Fibroblast of lung (primary cell): ENCODE measurements around the gene RMND5B. TPM values are rescaled to one million over a fixed set of nuclear protein-coding genes. Genes with fewer than 3 reads are reported as not detected.

Experiments used
- DNase-seq, 2 donors: peaks; one replicate each; pipeline versions ENCODE4 v3.0.0 to v3.0.0-alpha.2; 2010; ENCODE audit warnings: low read depth in 2 of 2
- H2AFZ ChIP-seq: 2 replicates; pipeline ENCODE4 v1.5.1; 2012; ENCODE audit warnings: low read length, control low read depth, inconsistent platforms
- H3K27ac ChIP-seq: 2 replicates; pipeline ENCODE4 v1.5.1; 2011; ENCODE audit warnings: low read length, control low read depth; ENCODE audit not compliant: insufficient read depth
- H3K27me3 ChIP-seq: 2 replicates; pipeline ENCODE4 v1.5.1; 2011; ENCODE audit warnings: mild to moderate bottlenecking, low read length; ENCODE audit not compliant: control insufficient read depth, insufficient read depth
- H3K36me3 ChIP-seq: 2 replicates; pipeline ENCODE4 v1.5.1; 2011; ENCODE audit warnings: low read length; ENCODE audit not compliant: control insufficient read depth, insufficient read depth
- H3K4me1 ChIP-seq: 2 replicates; pipeline ENCODE4 v1.5.1; 2011; ENCODE audit warnings: low read length; ENCODE audit not compliant: control insufficient read depth, insufficient read depth; ENCODE audit errors: extremely low read depth
- H3K4me2 ChIP-seq: 2 replicates; pipeline ENCODE4 v1.5.1; 2011; ENCODE audit warnings: low read length, control low read depth; ENCODE audit not compliant: insufficient read depth; ENCODE audit errors: extremely low read depth
- H3K4me3 ChIP-seq, 4 experiments: fragments of 200-600 bp in 1 of 4; sonication (generic) in 1 of 4; replicated peaks in 1 of 4; 2 replicates each; pipeline ENCODE4 v1.5.1; 2011 to 2016; ENCODE audit warnings: low read length in 4 of 4, low read depth in 3 of 4, mild to moderate bottlenecking in 3 of 4, control low read depth in 2 of 4, inconsistent platforms in 1 of 4, mixed read lengths in 1 of 4; ENCODE audit not compliant: insufficient read depth in 1 of 4; ENCODE audit errors: control extremely low read depth in 1 of 4
- H3K79me2 ChIP-seq: 2 replicates; pipeline ENCODE4 v1.5.1; 2012; ENCODE audit warnings: mild to moderate bottlenecking, low read length, inconsistent platforms; ENCODE audit not compliant: control insufficient read depth, insufficient read depth
- H3K9ac ChIP-seq: 2 replicates; pipeline ENCODE4 v1.5.1; 2011; ENCODE audit warnings: mild to moderate bottlenecking, low read length, control low read depth; ENCODE audit not compliant: insufficient read depth
- H3K9me3 ChIP-seq: 2 replicates; pipeline ENCODE4 v1.5.1; 2012; ENCODE audit warnings: low read depth, low read length; ENCODE audit not compliant: control insufficient read depth, insufficient read depth
- H4K20me1 ChIP-seq: 2 replicates; pipeline ENCODE4 v1.5.1; 2011; ENCODE audit warnings: low read length; ENCODE audit not compliant: control insufficient read depth, insufficient read depth; ENCODE audit errors: extremely low read depth
- CTCF ChIP-seq, 2 donors: IDR thresholded peaks in 1 of 2; conservative IDR thresholded peaks in 1 of 2; 1 replicate in 1 of 2; 2 replicates in 1 of 2; pipeline ENCODE4 v1.5.1; 2011 to 2012; ENCODE audit warnings: low read length in 2 of 2, control low read depth in 1 of 2, inconsistent platforms in 1 of 2, low read depth in 1 of 2, mild to moderate bottlenecking in 1 of 2
- EZH2 ChIP-seq: IDR thresholded peaks from 2 replicates; pipeline ENCODE4 v1.5.1; 2012; ENCODE audit warnings: low read length, control low read depth, mild to moderate bottlenecking; ENCODE audit errors: missing control alignments
- polyA plus RNA-seq, 2 donors: library from polyadenylated mRNA; depleted of rRNA in 1 of 2; stranded (reverse) in 1 of 2; unstranded in 1 of 2; fragments of >200 nt; gene quantifications; 2 replicates each; pipeline ENCODE4 v1.2.1, GENCODE V29; 2011 to 2012; ENCODE audit warnings: missing spikeins in 1 of 2
- total RNA-seq: library from RNA; depleted of rRNA; stranded (reverse); fragments of >200 nt; gene quantifications from 2 replicates; pipeline ENCODE4 v1.2.1, GENCODE V29; 2014

The RMND5B gene
- total and polyA plus RNA-seq, 2 donors (not counting 1 experiment from before 2014, with no cell fraction given): 22.3 to 22.5 TPM

GRCh38 chr5:178136990-178137389 lies 6.2 kb downstream of the RMND5B start:
- H4K20me1 ChIP-seq: no peaks in the 10 kb centered on the region
- H3K27ac ChIP-seq: no peak overlapping the region
- peaks cover 3% of the 10 kb centered on the region for H3K36me3 ChIP-seq
- TF ChIP-seq CTCF (conservative IDR thresholded peaks at IDR 0.05 in 1 of 2, IDR thresholded peaks at IDR 0.05 in 1 of 2; ENCODE audit: low read depth in 1 of 2, low read length in 2 of 2) (no peak), EZH2 (no peak)
- H3K9ac ChIP-seq: no peak overlapping the region
- H3K27me3 ChIP-seq: no peaks in the 10 kb centered on the region
- H2AFZ ChIP-seq: no peak overlapping the region
- no peaks in the 10 kb centered on the region for H3K9me3 ChIP-seq
- H3K4me3 ChIP-seq: no peak overlapping the region
- H3K79me2 ChIP-seq: no peaks in the 10 kb centered on the region
- no peak for DNase-seq
- H3K4me2 ChIP-seq: no peak overlapping the region
- H3K4me1 ChIP-seq: no peaks in the 10 kb centered on the region

GRCh38 chr5:178137991-178138390 lies 7.2 kb downstream of the RMND5B start:
- H3K79me2 ChIP-seq: no peaks in the 10 kb centered on the region
- no peaks in the 10 kb centered on the region for H4K20me1 ChIP-seq
- no peak for DNase-seq
- no peak overlapping the region for H3K4me3 ChIP-seq
- no peak overlapping the region for H2AFZ ChIP-seq
- no peaks in the 10 kb centered on the region for H3K27me3 ChIP-seq
- H3K4me2 ChIP-seq: no peak overlapping the region
- H3K9me3 ChIP-seq: no peaks in the 10 kb centered on the region
- H3K4me1 ChIP-seq: no peaks in the 10 kb centered on the region
- no peak overlapping the region for H3K9ac ChIP-seq
- H3K27ac ChIP-seq: no peak overlapping the region
- peaks cover 9% of the 10 kb centered on the region for H3K36me3 ChIP-seq
- TF ChIP-seq CTCF (conservative IDR thresholded peaks at IDR 0.05 in 1 of 2, IDR thresholded peaks at IDR 0.05 in 1 of 2; ENCODE audit: low read depth in 1 of 2, low read length in 2 of 2) (no peak), EZH2 (no peak)

GRCh38 chr5:178141550-178141949 lies 10.7 kb downstream of the RMND5B start:
- TF ChIP-seq EZH2 (no peak), CTCF (conservative IDR thresholded peaks at IDR 0.05 in 1 of 2, IDR thresholded peaks at IDR 0.05 in 1 of 2; ENCODE audit: low read depth in 1 of 2, low read length in 2 of 2) (no peak)
- no peak overlapping the region for H3K4me3 ChIP-seq
- H3K9ac ChIP-seq: no peak overlapping the region
- H3K9me3 ChIP-seq: no peaks in the 10 kb centered on the region
- no peaks in the 10 kb centered on the region for H3K27me3 ChIP-seq
- DNase-seq: no peak
- no peaks in the 10 kb centered on the region for H3K79me2 ChIP-seq
- H3K4me1 ChIP-seq: no peaks in the 10 kb centered on the region
- no peak overlapping the region for H3K4me2 ChIP-seq
- H2AFZ ChIP-seq: no peak overlapping the region
- H3K27ac ChIP-seq: no peak overlapping the region
- H3K36me3 ChIP-seq: peaks cover 14% of the 10 kb centered on the region
- no peaks in the 10 kb centered on the region for H4K20me1 ChIP-seq
